Fibroblast of villous mesenchyme (primary cell): ENCODE results near the gene LGALS3BP. TPM values are rescaled to one million over a fixed set of nuclear protein-coding genes. Genes with fewer than 3 reads are reported as not detected.

Source experiments
- DNase-seq: peaks from one replicate; pipeline ENCODE4 v3.0.0-alpha.2; 2010; ENCODE audit warnings: low read depth
- H3K4me3 ChIP-seq: 2 replicates; pipeline ENCODE4 v1.5.1; 2011; ENCODE audit warnings: low read depth, mild to moderate bottlenecking, low read length
- total RNA-seq: library from RNA; depleted of rRNA; stranded (reverse); fragments of >200 nt; gene quantifications from 2 replicates; pipeline ENCODE4 v1.2.3, GENCODE V29; 2012
- TF ChIP-seq, protein P1 (sequence below): IDR thresholded peaks from 2 replicates; pipeline ENCODE4 v1.5.1; 2012; ENCODE audit warnings: low read depth, mild to moderate bottlenecking, low read length; ENCODE audit not compliant: insufficient read depth

The LGALS3BP gene
- total RNA-seq, 1 donor, result 297 TPM

- TF ChIP-seq, protein P1, sequence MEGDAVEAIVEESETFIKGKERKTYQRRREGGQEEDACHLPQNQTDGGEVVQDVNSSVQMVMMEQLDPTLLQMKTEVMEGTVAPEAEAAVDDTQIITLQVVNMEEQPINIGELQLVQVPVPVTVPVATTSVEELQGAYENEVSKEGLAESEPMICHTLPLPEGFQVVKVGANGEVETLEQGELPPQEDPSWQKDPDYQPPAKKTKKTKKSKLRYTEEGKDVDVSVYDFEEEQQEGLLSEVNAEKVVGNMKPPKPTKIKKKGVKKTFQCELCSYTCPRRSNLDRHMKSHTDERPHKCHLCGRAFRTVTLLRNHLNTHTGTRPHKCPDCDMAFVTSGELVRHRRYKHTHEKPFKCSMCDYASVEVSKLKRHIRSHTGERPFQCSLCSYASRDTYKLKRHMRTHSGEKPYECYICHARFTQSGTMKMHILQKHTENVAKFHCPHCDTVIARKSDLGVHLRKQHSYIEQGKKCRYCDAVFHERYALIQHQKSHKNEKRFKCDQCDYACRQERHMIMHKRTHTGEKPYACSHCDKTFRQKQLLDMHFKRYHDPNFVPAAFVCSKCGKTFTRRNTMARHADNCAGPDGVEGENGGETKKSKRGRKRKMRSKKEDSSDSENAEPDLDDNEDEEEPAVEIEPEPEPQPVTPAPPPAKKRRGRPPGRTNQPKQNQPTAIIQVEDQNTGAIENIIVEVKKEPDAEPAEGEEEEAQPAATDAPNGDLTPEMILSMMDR, result no peak
- no peak for DNase-seq
- no peak overlapping the region for H3K4me3 ChIP-seq
Measured at GRCh38 chr17:79001190-79002020, 21.7 kb upstream of the LGALS3BP start.

GRCh38 chr17:79000396-79001189 lies 20.9 kb upstream of the LGALS3BP start:
- no peak for DNase-seq
- TF ChIP-seq, protein P1, result no peak
- no peak overlapping the region for H3K4me3 ChIP-seq

DNA sequence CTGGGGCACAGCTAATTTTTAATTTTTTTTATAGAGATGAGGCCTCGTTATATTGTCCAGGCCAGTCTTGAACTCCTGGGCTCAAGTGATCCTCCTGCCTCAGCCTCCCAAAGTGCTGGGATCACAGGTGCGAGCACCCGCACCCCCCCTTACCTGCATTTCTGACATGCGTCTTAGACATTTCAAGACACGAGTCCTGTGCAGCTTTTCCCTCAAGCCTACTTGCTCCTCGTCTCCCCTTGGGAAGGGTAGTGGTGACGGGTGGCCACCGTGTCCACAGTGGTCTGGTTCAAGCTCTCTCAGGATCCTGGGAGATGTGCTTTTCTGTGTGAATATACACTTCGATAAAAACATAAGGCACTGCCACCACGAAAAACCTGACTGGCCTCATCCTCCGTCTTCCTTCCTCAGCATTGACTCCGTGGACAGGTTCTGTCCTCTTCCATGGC lies 20.2 kb upstream of the LGALS3BP start:
- H3K4me3 ChIP-seq, result no peak overlapping the region
- TF ChIP-seq, protein P1, result no peak
- no peak for DNase-seq

GRCh38 chr17:78999056-78999768 lies 19.5 kb upstream of the LGALS3BP start:
- H3K4me3 ChIP-seq, result no peak overlapping the region
- TF ChIP-seq, protein P1, result no peak
- DNase-seq, result no peak

DNA sequence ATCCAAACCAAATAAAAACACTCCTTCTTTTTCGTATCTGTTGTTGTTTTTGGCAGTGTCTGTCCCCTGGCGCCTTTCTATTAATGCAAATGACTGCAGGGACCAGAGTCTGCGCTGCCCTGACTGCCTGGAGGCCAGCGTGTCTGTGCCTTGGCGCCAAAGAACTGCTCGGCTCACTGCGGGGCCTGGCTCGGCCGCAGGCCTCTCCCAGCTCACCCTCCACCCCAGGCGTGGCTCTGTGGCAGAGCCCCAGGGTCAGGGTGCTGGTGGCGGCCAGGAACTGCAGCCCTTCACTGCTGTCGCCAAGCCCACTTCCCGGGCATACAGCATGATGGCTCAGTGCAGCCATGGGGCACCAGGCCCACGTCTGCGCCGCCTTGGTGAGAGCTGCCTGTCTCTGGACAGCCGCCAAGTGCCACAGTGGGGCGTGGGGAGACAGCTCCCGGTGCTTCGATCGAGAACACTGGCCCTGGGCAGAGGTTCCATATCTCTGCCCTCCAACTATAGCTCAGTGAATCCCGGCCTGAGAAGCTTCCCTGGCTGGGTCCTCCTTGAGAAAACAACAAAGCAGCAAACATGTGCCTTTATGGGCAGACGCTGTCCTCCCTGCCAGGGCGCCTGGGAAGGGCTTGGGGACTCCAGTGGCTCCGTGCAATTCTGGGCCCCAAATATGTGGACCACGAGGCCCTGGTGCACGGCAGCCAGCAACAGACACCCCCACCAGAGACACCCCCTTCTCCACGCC lies 18.8 kb upstream of the LGALS3BP start:
- H3K4me3 ChIP-seq, result no peak overlapping the region
- TF ChIP-seq, protein P1, result no peak
- DNase-seq, result no peak

DNA sequence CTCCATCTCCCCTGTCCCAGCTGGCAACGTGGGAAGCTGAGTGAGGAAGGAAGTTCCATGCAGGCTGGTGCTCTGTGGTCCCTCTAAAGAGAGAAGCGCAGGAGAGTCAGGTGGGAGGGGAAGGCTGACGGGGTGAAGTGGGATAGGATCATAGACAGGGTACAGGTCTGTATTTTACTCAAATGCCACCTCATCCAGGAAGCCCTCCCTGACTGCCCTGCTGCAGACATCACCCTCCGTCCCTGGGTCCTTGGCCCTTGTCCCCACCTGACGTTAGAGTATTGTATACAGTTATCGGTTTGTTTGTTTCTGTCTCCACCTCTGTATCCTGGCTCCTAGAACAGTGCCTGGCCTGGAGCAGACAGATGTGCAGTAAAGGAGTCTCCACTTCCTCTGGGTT lies 18.2 kb upstream of the LGALS3BP start:
- DNase-seq, result no peak
- TF ChIP-seq, protein P1, result no peak
- H3K4me3 ChIP-seq, result no peak overlapping the region
